ENCODE measurements around the gene KIF9.
"Not testable (repeated sequence)": the region's sequence is repeated elsewhere in the genome, so short reads cannot be mapped to it uniquely, and the experiment has no call there.

Gene KIF9

GRCh38 chr3:47314056-47314764, 31.6 kb upstream of the KIF9 start:
- H3K4me3 ChIP-seq (ENCODE audit: low read depth, low read length), result no peak overlapping the region
- TF ChIP-seq CTCF (IDR thresholded peaks at IDR 0.05; ENCODE audit: low read depth, low read length, missing control alignments), result no peak
- no peak for DNase-seq (ENCODE audit: low read depth)

GRCh38 chr3:47313341-47314055, 30.9 kb upstream of the KIF9 start:
- H3K4me3 ChIP-seq (ENCODE audit: low read depth, low read length), result no peak overlapping the region
- no peak for TF ChIP-seq CTCF (IDR thresholded peaks at IDR 0.05; ENCODE audit: low read depth, low read length, missing control alignments)
- no peak for DNase-seq (ENCODE audit: low read depth)

- H3K4me3 ChIP-seq (ENCODE audit: low read depth, low read length), result no peak overlapping the region
- TF ChIP-seq CTCF (IDR thresholded peaks at IDR 0.05; ENCODE audit: low read depth, low read length, missing control alignments), result no peak
- DNase-seq (ENCODE audit: low read depth), result no peak
These were observed 27.8 kb upstream of the KIF9 start for GRCh38 chr3:47310391-47310790.

- not testable (repeated sequence) for DNase-seq (ENCODE audit: low read depth); H3K4me3 ChIP-seq (ENCODE audit: low read depth, low read length)
These were observed 26.6 kb upstream of the KIF9 start for GRCh38 chr3:47309231-47309630.

GRCh38 chr3:47306022-47306421, 23.4 kb upstream of the KIF9 start:
- no peak for TF ChIP-seq CTCF (IDR thresholded peaks at IDR 0.05; ENCODE audit: low read depth, low read length, missing control alignments)
- no peak for DNase-seq (ENCODE audit: low read depth)
- no peak overlapping the region; the same call in 1 of the 2 replicates for H3K4me3 ChIP-seq (ENCODE audit: low read depth, low read length)

GRCh38 chr3:47301456-47301855, 18.9 kb upstream of the KIF9 start:
- H3K4me3 ChIP-seq (ENCODE audit: low read depth, low read length), result no peak overlapping the region
- TF ChIP-seq CTCF (IDR thresholded peaks at IDR 0.05; ENCODE audit: low read depth, low read length, missing control alignments), result no peak
- DNase-seq (ENCODE audit: low read depth), result no peak

- no peak overlapping the region for H3K4me3 ChIP-seq (ENCODE audit: low read depth, low read length)
- TF ChIP-seq CTCF (IDR thresholded peaks at IDR 0.05; ENCODE audit: low read depth, low read length, missing control alignments), result no peak
- no peak for DNase-seq (ENCODE audit: low read depth)
These were observed 17.1 kb upstream of the KIF9 start for GRCh38 chr3:47299381-47300318.

Data from GM12864 (cell line).